ENCODE data around the gene PROM1. TPM values are rescaled to one million over a fixed set of nuclear protein-coding genes. Genes with fewer than 3 reads are reported as not detected.

Gene PROM1
- total RNA-seq, 1 experiment from 2014 or later = 65.1 TPM

GRCh38 chr4:16090096-16090705 is 6.4 kb upstream of the PROM1 start (continued):
- TF ChIP-seq CTCF (IDR thresholded peaks at IDR 0.05) (no peak), NFATC4 (CRISPR knock-in tag; IDR thresholded peaks at IDR 0.05) (no peak), AR (CRISPR knock-in tag; IDR thresholded peaks at IDR 0.05) (no peak), ZNF263 (CRISPR knock-in tag; IDR thresholded peaks at IDR 0.05; ENCODE audit: low read depth) (no peak), KAT7 (CRISPR knock-in tag; IDR thresholded peaks at IDR 0.05; ENCODE audit: borderline replicate concordance) (no peak)

- TF ChIP-seq NR3C1 (CRISPR knock-in tag; conservative IDR thresholded peaks at IDR 0.05; ENCODE audit: low read depth) (no peak), ZNF317 (CRISPR knock-in tag; IDR thresholded peaks at IDR 0.05; ENCODE audit: borderline replicate concordance, low read depth) (no peak)
- Mint-ChIP-seq H3K9me3 (peaks cover 8% of the 10 kb centered on the region), H3K27me3 (ENCODE audit: low read depth) (peaks cover 27% of the 10 kb centered on the region), H3K4me1 (peaks cover 24% of the 10 kb centered on the region), H3K27ac (no peak overlapping the region), H3K4me3 (no peak overlapping the region), H3K36me3 (no peaks in the 10 kb centered on the region)
- POLR2A ChIA-PET = no interaction called here
- CTCF ChIA-PET = no interaction called here
- DNase-seq (ENCODE audit: low spot score) (no peak), ATAC-seq (no peak)
These were observed 5.3 kb upstream of the PROM1 start for GRCh38 chr4:16089156-16089555.

- Mint-ChIP-seq H3K9me3 (peaks cover 8% of the 10 kb centered on the region), H3K27ac (no peak overlapping the region), H3K4me1 (peaks cover 27% of the 10 kb centered on the region), H3K36me3 (no peaks in the 10 kb centered on the region), H3K27me3 (ENCODE audit: low read depth) (peaks cover 31% of the 10 kb centered on the region), H3K4me3 (no peak overlapping the region)
- ATAC-seq (no peak), DNase-seq (ENCODE audit: low spot score) (no peak)
- ChIA-PET POLR2A (no interaction called here), CTCF (interaction anchor here (0.9 kb wide), 1 partner anchor 117 kb away, joined by 3 read pairs; no protein-coding TSS in a partner anchor)
- TF ChIP-seq HMGXB4 (CRISPR knock-in tag; IDR thresholded peaks at IDR 0.05) (no peak), TEAD4 (CRISPR knock-in tag; IDR thresholded peaks at IDR 0.05) (no peak), ELF4 (CRISPR knock-in tag; IDR thresholded peaks at IDR 0.05; ENCODE audit: low read depth) (no peak), GABPB1 (CRISPR knock-in tag; IDR thresholded peaks at IDR 0.05) (no peak), FOXK1 (CRISPR knock-in tag; IDR thresholded peaks at IDR 0.05) (no peak)
These were observed 4.8 kb upstream of the PROM1 start for GRCh38 chr4:16088601-16089000.

- ATAC-seq (no peak), DNase-seq (ENCODE audit: low spot score) (no peak)
- CTCF ChIA-PET = interaction anchor here (1.1 kb wide), 1 partner anchor 13 kb away, joined by 3 read pairs; no protein-coding TSS in a partner anchor
- H3K27ac Mint-ChIP-seq = no peak overlapping the region
- POLR2A ChIA-PET = no interaction called here
- H3K36me3 Mint-ChIP-seq = no peaks in the 10 kb centered on the region
- TF ChIP-seq JUN (CRISPR knock-in tag; IDR thresholded peaks at IDR 0.05) (no peak), ATF2 (CRISPR knock-in tag; IDR thresholded peaks at IDR 0.05; ENCODE audit: borderline replicate concordance, low read depth) (no peak), ZNF219 (CRISPR knock-in tag; IDR thresholded peaks at IDR 0.05; ENCODE audit: borderline replicate concordance) (no peak), JAZF1 (CRISPR knock-in tag; IDR thresholded peaks at IDR 0.05) (no peak)
- H3K27me3 Mint-ChIP-seq (ENCODE audit: low read depth) = peaks cover 43% of the 10 kb centered on the region
- no peak overlapping the region for H3K4me3 Mint-ChIP-seq
- H3K4me1 Mint-ChIP-seq = peaks cover 34% of the 10 kb centered on the region
- H3K9me3 Mint-ChIP-seq = no peaks in the 10 kb centered on the region
These were observed 2.0 kb upstream of the PROM1 start for GRCh38 chr4:16085822-16086221.
